ENCODE results near the gene DDX52. TPM values are rescaled to one million over a fixed set of nuclear protein-coding genes. Genes with fewer than 3 reads are reported as not detected.

DDX52 gene
- total and polyA plus RNA-seq, 2 of the 13 experiments (the other 11 are each of a cell fraction or from before 2014, with no cell fraction given), result 8.9 to 36.1 TPM

DNA sequence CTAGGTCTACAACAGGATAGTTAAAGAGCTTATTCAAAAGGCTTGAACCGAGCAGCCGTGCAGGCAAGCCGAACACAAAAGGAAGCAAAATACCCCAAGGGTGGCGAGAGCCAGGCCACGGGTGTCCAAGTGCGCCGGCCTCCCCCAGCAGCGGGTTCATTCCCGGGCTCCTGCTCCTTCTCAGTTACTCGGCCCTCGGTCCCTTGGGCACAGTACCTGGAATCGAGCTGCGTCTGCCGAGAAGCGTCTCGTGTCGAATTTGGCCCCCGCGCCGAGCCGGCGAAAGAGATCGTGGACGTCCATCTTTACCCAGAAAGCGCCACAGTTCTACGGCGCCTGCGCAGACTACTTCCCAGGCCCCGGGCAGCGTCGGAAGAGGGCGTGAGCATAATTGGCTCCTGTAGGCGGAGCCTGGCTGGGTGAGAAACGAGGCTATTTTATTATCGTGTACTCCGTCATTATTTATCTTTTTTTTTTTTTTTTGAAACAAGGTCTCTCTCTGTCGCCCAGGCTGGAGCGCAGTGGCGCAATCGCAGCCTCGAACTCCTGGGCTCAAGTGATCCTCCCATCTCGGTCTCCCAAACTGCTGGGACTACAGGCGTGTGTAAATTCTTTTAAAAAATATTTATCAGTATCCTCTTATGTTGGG, at the start of gene DDX52 (continued):
- TF ChIP-seq JUNB (CRISPR knock-in tag; IDR thresholded peaks at IDR 0.05; ENCODE audit: borderline replicate concordance) (no peak), ZNF256 (CRISPR knock-in tag; conservative IDR thresholded peaks at IDR 0.05) (peak; percentile 70; the same call in 1 of the 2 replicates), SP5 (CRISPR knock-in tag; IDR thresholded peaks at IDR 0.05; ENCODE audit: borderline replicate concordance, low read depth) (no peak), TCF7L2 (IDR thresholded peaks at IDR 0.05; ENCODE audit: low read depth, low read length) (no peak), ZNF10 (CRISPR knock-in tag; IDR thresholded peaks at IDR 0.05; ENCODE audit: borderline replicate concordance, low read depth) (no peak), ZNF224 (CRISPR knock-in tag; IDR thresholded peaks at IDR 0.05) (peak; percentile 65; the same call in 1 of the 2 replicates), ZNF446 (CRISPR knock-in tag; IDR thresholded peaks at IDR 0.05) (no peak), ZNF432 (CRISPR knock-in tag; IDR thresholded peaks at IDR 0.05; ENCODE audit: borderline replicate concordance) (no peak), HBP1 (CRISPR knock-in tag; IDR thresholded peaks at IDR 0.05; ENCODE audit: low read depth) (no peak), ZNF33A (CRISPR knock-in tag; IDR thresholded peaks at IDR 0.05; ENCODE audit: borderline replicate concordance) (no peak), RXRB (CRISPR knock-in tag; IDR thresholded peaks at IDR 0.05; ENCODE audit: borderline replicate concordance) (no peak; the same call in 1 of the 2 replicates), HOXA3 (CRISPR knock-in tag; IDR thresholded peaks at IDR 0.05) (peak; percentile 78), HMG20A (CRISPR knock-in tag; IDR thresholded peaks at IDR 0.05; ENCODE audit: borderline replicate concordance) (0 out of 2 replicates have a peak, but pooled peaks have one; percentile 14)
- TF ChIP-seq, protein P1, sequence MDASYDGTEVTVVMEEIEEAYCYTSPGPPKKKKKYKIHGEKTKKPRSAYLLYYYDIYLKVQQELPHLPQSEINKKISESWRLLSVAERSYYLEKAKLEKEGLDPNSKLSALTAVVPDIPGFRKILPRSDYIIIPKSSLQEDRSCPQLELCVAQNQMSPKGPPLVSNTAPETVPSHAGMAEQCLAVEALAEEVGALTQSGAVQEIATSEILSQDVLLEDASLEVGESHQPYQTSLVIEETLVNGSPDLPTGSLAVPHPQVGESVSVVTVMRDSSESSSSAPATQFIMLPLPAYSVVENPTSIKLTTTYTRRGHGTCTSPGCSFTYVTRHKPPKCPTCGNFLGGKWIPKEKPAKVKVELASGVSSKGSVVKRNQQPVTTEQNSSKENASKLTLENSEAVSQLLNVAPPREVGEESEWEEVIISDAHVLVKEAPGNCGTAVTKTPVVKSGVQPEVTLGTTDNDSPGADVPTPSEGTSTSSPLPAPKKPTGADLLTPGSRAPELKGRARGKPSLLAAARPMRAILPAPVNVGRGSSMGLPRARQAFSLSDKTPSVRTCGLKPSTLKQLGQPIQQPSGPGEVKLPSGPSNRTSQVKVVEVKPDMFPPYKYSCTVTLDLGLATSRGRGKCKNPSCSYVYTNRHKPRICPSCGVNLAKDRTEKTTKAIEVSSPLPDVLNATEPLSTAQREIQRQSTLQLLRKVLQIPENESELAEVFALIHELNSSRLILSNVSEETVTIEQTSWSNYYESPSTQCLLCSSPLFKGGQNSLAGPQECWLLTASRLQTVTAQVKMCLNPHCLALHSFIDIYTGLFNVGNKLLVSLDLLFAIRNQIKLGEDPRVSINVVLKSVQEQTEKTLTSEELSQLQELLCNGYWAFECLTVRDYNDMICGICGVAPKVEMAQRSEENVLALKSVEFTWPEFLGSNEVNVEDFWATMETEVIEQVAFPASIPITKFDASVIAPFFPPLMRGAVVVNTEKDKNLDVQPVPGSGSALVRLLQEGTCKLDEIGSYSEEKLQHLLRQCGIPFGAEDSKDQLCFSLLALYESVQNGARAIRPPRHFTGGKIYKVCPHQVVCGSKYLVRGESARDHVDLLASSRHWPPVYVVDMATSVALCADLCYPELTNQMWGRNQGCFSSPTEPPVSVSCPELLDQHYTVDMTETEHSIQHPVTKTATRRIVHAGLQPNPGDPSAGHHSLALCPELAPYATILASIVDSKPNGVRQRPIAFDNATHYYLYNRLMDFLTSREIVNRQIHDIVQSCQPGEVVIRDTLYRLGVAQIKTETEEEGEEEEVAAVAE (CRISPR knock-in tag; IDR thresholded peaks at IDR 0.05; ENCODE audit: borderline replicate concordance), result peak; percentile 34; the same call in 1 of the 2 replicates

Measured in HepG2 (cell line).